ENCODE results near the gene TNFRSF18. TPM values are rescaled to one million over a fixed set of nuclear protein-coding genes. Genes with fewer than 3 reads are reported as not detected.

TNFRSF18 gene
- total and polyA plus RNA-seq, 2 donors (not counting 1 experiment from before 2014, with no cell fraction given) = 10.1 to 33.5 TPM

GRCh38 chr1:1211541-1212441 lies 5.4 kb upstream of the TNFRSF18 start:
- Histone ChIP-seq H3K4me3 (ENCODE audit: control extremely low read depth in 1 of 5, extremely low read depth in 1 of 5, insufficient read depth in 1 of 5, low read depth in 2 of 5, low read length in 4 of 5) (no peak overlapping the region), H2AFZ (ENCODE audit: insufficient read depth, low read depth, low read length, poor library complexity, severe bottlenecking) (no peak overlapping the region), H3K79me2 (ENCODE audit: control insufficient read depth, insufficient read depth, low read length) (no peaks in the 10 kb centered on the region), H3K4me2 (replicated peaks; ENCODE audit: low read depth, low read length, poor library complexity, severe bottlenecking) (peak overlapping the region; percentile 42), H3K9ac (ENCODE audit: low read length) (no peak overlapping the region), H3K36me3 (replicated peaks in 1 of 2; ENCODE audit: control extremely low read depth in 1 of 2, control insufficient read depth in 1 of 2, extremely low read depth in 1 of 2, insufficient read depth in 2 of 2, low read length in 1 of 2) (peaks cover 0 to 4% of the 10 kb centered on the region in 2 experiments), H3K27ac (ENCODE audit: low read length in 2 of 2) (no peak overlapping the region), H3K27me3 (replicated peaks in 1 of 4; ENCODE audit: control extremely low read depth in 1 of 4, control insufficient read depth in 3 of 4, insufficient read depth in 4 of 4, low read length in 3 of 4) (peaks cover 0 to 40% (median 14%) of the 10 kb centered on the region in 4 experiments), H3K4me1 (ENCODE audit: control insufficient read depth in 2 of 2, insufficient read depth in 2 of 2, low read length in 2 of 2) (peaks cover 62 to 73% of the 10 kb centered on the region in 2 donors), H4K20me1 (ENCODE audit: control insufficient read depth, insufficient read depth, low read length, poor library complexity, severe bottlenecking) (peaks cover 13% of the 10 kb centered on the region), H3K9me3 (ENCODE audit: control extremely low read depth in 1 of 3, control insufficient read depth in 2 of 3, insufficient read depth in 1 of 3, low read length in 2 of 3) (peaks cover 0 to 18% (median 0%) of the 10 kb centered on the region in 3 donors)
- DNase-seq (no peak), ATAC-seq (ENCODE audit: low read depth) (no peak)
- intact Hi-C loops (cut with micrococcal nuclease) = no loop called here
- Mint-ChIP-seq H3K27me3 (peaks cover 9% of the 10 kb centered on the region), H3K4me3 (peak overlapping the region; percentile 34), H3K4me1 (peaks cover 42% of the 10 kb centered on the region), H3K27ac (no peak overlapping the region), H3K9me3 (ENCODE audit: insufficient read depth) (no peaks in the 10 kb centered on the region)
- WGBS (ENCODE audit: insufficient coverage) = 83% methylated on average over 25 of the region's 28 CpGs
- ChIA-PET CTCF (interaction anchor here (1.1 to 1.2 kb wide), 2 partner anchors 39 to 89 kb away, joined by 3 read pairs; no protein-coding TSS in a partner anchor), POLR2A (interaction anchor here (0.7 kb wide), 1 partner anchor 96 kb away, joined by 3 read pairs; the partner anchor contains the start of gene C1orf159)
- TF ChIP-seq EZH2 (IDR thresholded peaks at IDR 0.05; ENCODE audit: borderline replicate concordance, insufficient read depth, low read depth, low read length, poor library complexity, severe bottlenecking) (no peak), CTCF (IDR thresholded peaks at IDR 0.05) (no peak)
